Natural killer cell treated with Interleukin-12 subunit alpha and Interleukin-12 subunit beta and Interleukin-15 and Interleukin-18, amount 100 ng/mL, for 72 hours (primary cell): Measurements from ENCODE around the gene ADCY3. TPM values are rescaled to one million over a fixed set of nuclear protein-coding genes. Genes with fewer than 3 reads are reported as not detected.

Experiments
- ATAC-seq, 2 donors: fragments of 150-1000 bp; cut with Tn5 transposase in 1 of 2; sonication (Bioruptor Pico), chemical (Tn5 transposase) in 1 of 2; 2 replicates each; pipeline ENCODE4 v1.10.0; 2021
- DNase-seq: peaks from one replicate; pipeline ENCODE4 v3.0.0; 2022; ENCODE audit warnings: low spot score
- H3K27ac Mint-ChIP-seq, 2 donors: 1 replicate in 1 of 2; 2 replicates in 1 of 2; pipeline ENCODE4 v1.8.0; 2022; ENCODE audit warnings: mixed read lengths in 2 of 2, mild to moderate bottlenecking in 1 of 2, moderate library complexity in 1 of 2
- H3K27me3 Mint-ChIP-seq, 2 donors: 1 replicate in 1 of 2; 2 replicates in 1 of 2; pipeline ENCODE4 v1.8.0; 2022; ENCODE audit warnings: mixed read lengths in 2 of 2
- H3K36me3 Mint-ChIP-seq: one replicate; pipeline ENCODE4 v1.8.0; 2022; ENCODE audit warnings: mixed read lengths
- H3K4me1 Mint-ChIP-seq, 2 donors: 1 replicate in 1 of 2; 2 replicates in 1 of 2; pipeline ENCODE4 v1.8.0; 2022; ENCODE audit warnings: low read depth in 2 of 2, mixed read lengths in 2 of 2, mild to moderate bottlenecking in 1 of 2
- H3K4me3 Mint-ChIP-seq: one replicate; pipeline ENCODE4 v1.8.0; 2022; ENCODE audit warnings: mixed read lengths
- H3K9me3 Mint-ChIP-seq: 2 replicates; pipeline ENCODE4 v1.8.0; 2022; ENCODE audit warnings: mixed read lengths
- total RNA-seq, 2 donors: library from RNA; stranded (reverse); gene quantifications; one replicate each; pipeline ENCODE4 v1.2.3, GENCODE V29; 2022

ADCY3 gene
- total RNA-seq, 2 donors from 2014 or later = 23.3 to 71.9 TPM

GRCh38 chr2:24887307-24887874, 32.6 kb downstream of the ADCY3 start:
- H3K27ac Mint-ChIP-seq = no peak overlapping the region
- no peak for ATAC-seq

GRCh38 chr2:24886691-24887304, 33.2 kb downstream of the ADCY3 start:
- ATAC-seq (peak in 1 of 2 donors; percentile 28), DNase-seq (no peak)
- Mint-ChIP-seq H3K36me3 (no peaks in the 10 kb centered on the region), H3K9me3 (no peaks in the 10 kb centered on the region), H3K4me3 (no peak overlapping the region), H3K27ac (peak overlapping the region; percentile 14 to 39), H3K27me3 (no peaks in the 10 kb centered on the region), H3K4me1 (peaks cover 5% of the 10 kb centered on the region in 2 donors)

More at GRCh38 chr2:24887307-24887874, 32.6 kb downstream of the ADCY3 start:
- Mint-ChIP-seq H3K4me1 (peaks cover 5% of the 10 kb centered on the region in 2 donors), H3K9me3 (no peaks in the 10 kb centered on the region), H3K4me3 (no peak overlapping the region), H3K27me3 (no peaks in the 10 kb centered on the region), H3K36me3 (no peaks in the 10 kb centered on the region)
- no peak for DNase-seq

GRCh38 chr2:24886126-24886501, 33.9 kb downstream of the ADCY3 start:
- Mint-ChIP-seq H3K27ac (peak overlapping the region; percentile 14 to 39), H3K27me3 (no peaks in the 10 kb centered on the region), H3K36me3 (no peaks in the 10 kb centered on the region), H3K4me3 (no peak overlapping the region), H3K9me3 (no peaks in the 10 kb centered on the region), H3K4me1 (peaks cover 5% of the 10 kb centered on the region in 2 donors)
- ATAC-seq = no peak
- DNase-seq = no peak

GRCh38 chr2:24885221-24886125, 34.6 kb downstream of the ADCY3 start:
- H3K4me3 Mint-ChIP-seq = no peak overlapping the region
- no peaks in the 10 kb centered on the region for H3K9me3 Mint-ChIP-seq
- no peak overlapping the region for H3K27ac Mint-ChIP-seq
- no peak for ATAC-seq
- no peak for DNase-seq
- H3K4me1 Mint-ChIP-seq = peaks cover 5% of the 10 kb centered on the region in 2 donors
- no peaks in the 10 kb centered on the region for H3K27me3 Mint-ChIP-seq
- H3K36me3 Mint-ChIP-seq = no peaks in the 10 kb centered on the region

GRCh38 chr2:24883946-24884345, 36.1 kb downstream of the ADCY3 start:
- Mint-ChIP-seq H3K27ac (no peak overlapping the region), H3K9me3 (no peaks in the 10 kb centered on the region), H3K36me3 (no peaks in the 10 kb centered on the region), H3K27me3 (no peaks in the 10 kb centered on the region), H3K4me3 (no peak overlapping the region), H3K4me1 (peaks cover 5% of the 10 kb centered on the region in 2 donors)
- ATAC-seq = no peak
- DNase-seq = no peak

- H3K36me3 Mint-ChIP-seq = no peaks in the 10 kb centered on the region
- no peak for DNase-seq
- no peaks in the 10 kb centered on the region for H3K9me3 Mint-ChIP-seq
- no peak overlapping the region for H3K4me3 Mint-ChIP-seq
- no peak for ATAC-seq
- H3K27ac Mint-ChIP-seq = no peak overlapping the region
- H3K4me1 Mint-ChIP-seq = peaks cover 3 to 5% of the 10 kb centered on the region in 2 donors
- H3K27me3 Mint-ChIP-seq = no peaks in the 10 kb centered on the region
Observed at GRCh38 chr2:24881623-24882022, 38.4 kb downstream of the ADCY3 start.

DNA sequence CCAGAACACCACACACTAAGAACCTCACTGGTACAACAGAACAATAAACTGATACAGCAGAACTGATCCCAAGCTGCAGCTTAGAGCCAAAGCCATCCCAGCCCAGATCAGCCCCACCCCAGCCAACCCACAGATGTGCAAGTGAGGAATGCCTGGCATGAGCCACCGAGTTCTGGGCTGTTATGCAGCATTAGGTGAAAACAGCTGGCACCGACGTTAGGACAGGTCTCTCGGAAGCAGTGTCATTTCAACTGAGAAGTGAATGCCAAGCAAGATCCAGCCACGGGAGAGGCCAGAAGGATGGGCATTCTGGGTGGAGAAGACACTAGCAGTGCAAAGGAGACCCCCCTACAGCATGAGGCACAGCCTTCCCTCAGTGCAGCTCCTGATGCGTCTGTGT, 38.9 kb downstream of the ADCY3 start:
- H3K4me3 Mint-ChIP-seq = no peak overlapping the region

GRCh38 chr2:24878341-24878740, 41.7 kb downstream of the ADCY3 start:
- ATAC-seq = no peak
- no peaks in the 10 kb centered on the region for H3K9me3 Mint-ChIP-seq

More for the DNA sequence above, 38.9 kb downstream of the ADCY3 start:
- Mint-ChIP-seq H3K4me1 (peaks cover under 1 to 5% of the 10 kb centered on the region in 2 donors), H3K27ac (no peak overlapping the region), H3K27me3 (no peaks in the 10 kb centered on the region), H3K36me3 (no peaks in the 10 kb centered on the region), H3K9me3 (no peaks in the 10 kb centered on the region)
- DNase-seq (no peak), ATAC-seq (no peak)

GRCh38 chr2:24877646-24878045, 42.4 kb downstream of the ADCY3 start:
- DNase-seq = no peak
- no peaks in the 10 kb centered on the region for H3K27me3 Mint-ChIP-seq
- H3K36me3 Mint-ChIP-seq = no peaks in the 10 kb centered on the region
- no peaks in the 10 kb centered on the region for H3K4me1 Mint-ChIP-seq
- H3K27ac Mint-ChIP-seq = no peak overlapping the region
- H3K4me3 Mint-ChIP-seq = no peak overlapping the region
- ATAC-seq = no peak
- H3K9me3 Mint-ChIP-seq = no peaks in the 10 kb centered on the region

More at GRCh38 chr2:24878341-24878740, 41.7 kb downstream of the ADCY3 start:
- Mint-ChIP-seq H3K36me3 (no peaks in the 10 kb centered on the region), H3K27ac (no peak overlapping the region), H3K27me3 (no peaks in the 10 kb centered on the region), H3K4me3 (no peak overlapping the region), H3K4me1 (no peaks in the 10 kb centered on the region)
- no peak for DNase-seq

- H3K4me1 Mint-ChIP-seq = no peaks in the 10 kb centered on the region
- no peaks in the 10 kb centered on the region for H3K9me3 Mint-ChIP-seq
- no peak overlapping the region for H3K27ac Mint-ChIP-seq
- no peak overlapping the region for H3K4me3 Mint-ChIP-seq
- DNase-seq = no peak
- no peak for ATAC-seq
- no peaks in the 10 kb centered on the region for H3K36me3 Mint-ChIP-seq
- H3K27me3 Mint-ChIP-seq = no peaks in the 10 kb centered on the region
Observed at GRCh38 chr2:24877067-24877466, 43.0 kb downstream of the ADCY3 start.

- Mint-ChIP-seq H3K4me1 (no peaks in the 10 kb centered on the region), H3K9me3 (no peaks in the 10 kb centered on the region), H3K27ac (no peak overlapping the region), H3K27me3 (no peaks in the 10 kb centered on the region), H3K4me3 (no peak overlapping the region), H3K36me3 (no peaks in the 10 kb centered on the region)
- ATAC-seq (no peak), DNase-seq (no peak)
Observed at GRCh38 chr2:24875901-24876300, 44.1 kb downstream of the ADCY3 start.

- H3K27ac Mint-ChIP-seq = no peak overlapping the region
- H3K4me1 Mint-ChIP-seq = no peaks in the 10 kb centered on the region
- no peaks in the 10 kb centered on the region for H3K27me3 Mint-ChIP-seq
- no peak for DNase-seq
- H3K36me3 Mint-ChIP-seq = no peaks in the 10 kb centered on the region
- no peaks in the 10 kb centered on the region for H3K9me3 Mint-ChIP-seq
- ATAC-seq = no peak
- no peak overlapping the region for H3K4me3 Mint-ChIP-seq
Observed at GRCh38 chr2:24875272-24875671, 44.8 kb downstream of the ADCY3 start.

- no peak for DNase-seq
- no peaks in the 10 kb centered on the region for H3K4me1 Mint-ChIP-seq
- H3K27ac Mint-ChIP-seq = no peak overlapping the region
- no peak overlapping the region for H3K4me3 Mint-ChIP-seq
- H3K27me3 Mint-ChIP-seq = no peaks in the 10 kb centered on the region
- no peaks in the 10 kb centered on the region for H3K36me3 Mint-ChIP-seq
- no peak for ATAC-seq
- no peaks in the 10 kb centered on the region for H3K9me3 Mint-ChIP-seq
Observed at GRCh38 chr2:24874035-24874434, 46.0 kb downstream of the ADCY3 start.

- no peak for ATAC-seq
- Mint-ChIP-seq H3K36me3 (no peaks in the 10 kb centered on the region), H3K4me1 (no peaks in the 10 kb centered on the region), H3K27me3 (no peaks in the 10 kb centered on the region), H3K4me3 (no peak overlapping the region), H3K9me3 (no peaks in the 10 kb centered on the region), H3K27ac (no peak overlapping the region)
- no peak for DNase-seq
Observed at GRCh38 chr2:24873619-24874018, 46.4 kb downstream of the ADCY3 start.
